ENCODE measurements around the gene AFAP1.

Gene AFAP1

GRCh38 chr4:7787067-7787466, 152.6 kb downstream of the AFAP1 start:
- DNase-seq (ENCODE audit: low read depth, low spot score), result no peak

DNA sequence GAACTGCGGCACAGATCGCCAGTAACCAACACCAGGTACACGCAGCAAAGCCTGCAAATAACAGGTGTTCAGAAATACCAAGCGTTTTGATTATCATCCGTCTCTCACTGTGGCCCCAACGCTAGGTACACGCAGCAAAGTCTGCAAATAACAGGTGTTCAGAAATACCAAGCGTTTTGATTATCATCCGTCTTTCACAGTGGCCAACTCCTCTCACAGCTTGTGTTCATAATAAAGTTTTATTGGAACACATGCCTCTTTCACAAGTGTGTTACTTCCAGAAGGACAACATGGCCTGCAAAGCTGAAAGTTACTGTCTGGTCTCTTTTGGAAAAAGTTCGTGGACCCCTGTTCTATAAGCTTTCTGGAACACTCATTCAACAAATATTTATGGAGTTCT, 153.1 kb downstream of the AFAP1 start:
- no peak for DNase-seq (ENCODE audit: low read depth, low spot score)

DNA sequence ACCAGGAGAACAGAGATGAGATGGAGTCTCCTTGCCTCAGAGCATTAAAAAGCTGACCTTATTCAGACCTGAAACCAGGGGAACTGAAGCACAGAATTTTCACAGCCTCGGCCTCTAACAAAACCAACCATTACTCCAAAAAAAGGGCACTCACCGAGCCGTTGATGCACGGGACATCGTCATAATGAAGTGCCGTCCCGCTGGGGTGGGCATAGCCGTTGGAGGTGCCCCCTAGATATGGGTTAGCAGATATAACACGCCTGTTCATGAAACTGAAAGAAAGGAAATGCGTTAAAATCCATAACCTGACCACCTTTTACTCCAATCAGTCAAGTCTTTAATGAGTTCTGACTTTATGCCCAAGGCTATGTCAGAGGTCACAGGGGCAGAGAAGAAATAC, 153.6 kb downstream of the AFAP1 start:
- DNase-seq (ENCODE audit: low read depth, low spot score), result no peak

DNA sequence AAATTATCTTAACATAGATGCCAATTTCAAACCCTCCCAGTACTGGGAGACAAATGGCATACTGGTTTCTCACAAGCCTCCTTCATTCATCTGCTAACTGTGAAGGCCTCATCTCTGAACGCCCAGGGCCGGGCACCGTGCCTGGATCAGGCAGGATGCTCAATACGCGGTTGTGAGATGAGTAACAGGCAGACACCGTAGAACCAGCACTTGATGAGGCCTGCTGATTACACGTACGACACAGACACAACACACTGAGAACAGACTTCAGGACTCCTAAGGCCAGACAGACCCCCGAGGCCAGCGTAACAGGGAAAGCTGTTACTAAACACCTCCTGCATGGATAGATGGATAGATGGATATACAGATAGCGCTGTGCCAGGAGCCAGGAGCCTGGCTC, 154.6 kb downstream of the AFAP1 start:
- no peak for DNase-seq (ENCODE audit: low read depth, low spot score)

- DNase-seq (ENCODE audit: low read depth, low spot score), result no peak
Measured at GRCh38 chr4:7784131-7784870, 155.4 kb downstream of the AFAP1 start.

DNA sequence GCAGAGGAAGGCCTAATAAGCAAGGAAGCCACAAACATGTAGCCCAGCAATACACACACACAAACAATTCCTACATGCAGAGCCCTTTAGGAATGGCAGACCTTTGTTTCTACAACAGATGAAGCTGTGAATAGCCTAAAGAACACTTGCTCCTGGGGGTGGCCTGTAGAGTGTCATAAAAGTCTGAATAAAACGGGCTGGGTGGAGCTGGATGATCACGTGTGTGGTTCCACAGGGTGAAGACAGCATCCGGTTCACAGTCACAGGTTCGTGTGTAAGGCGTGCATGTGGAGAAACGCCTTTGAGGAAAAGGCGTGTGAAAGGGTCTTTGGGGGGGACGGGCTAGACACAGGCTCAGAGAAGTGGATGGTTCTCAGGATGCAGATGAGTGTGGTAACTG, 156.1 kb downstream of the AFAP1 start:
- no peak for DNase-seq (ENCODE audit: low read depth, low spot score)

DNA sequence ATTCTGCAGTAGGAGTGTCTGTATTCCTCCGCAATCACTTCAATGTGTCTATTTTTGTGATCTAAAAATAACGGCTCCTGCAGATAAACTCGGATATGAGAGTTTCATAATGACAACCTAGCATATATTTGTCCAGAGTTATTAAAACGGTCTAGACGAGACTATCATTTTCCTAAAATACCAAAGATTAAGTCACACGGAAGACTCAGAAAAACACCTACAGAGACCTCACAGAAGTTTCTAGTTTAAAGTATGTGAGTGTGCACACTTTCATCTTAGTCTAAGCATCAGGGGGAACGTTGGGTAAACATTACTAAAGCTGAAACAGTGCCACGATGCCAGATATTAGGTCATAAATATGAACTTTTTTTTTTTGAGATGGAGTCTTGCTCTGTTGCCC, 156.9 kb downstream of the AFAP1 start:
- DNase-seq (ENCODE audit: low read depth, low spot score), result no peak

GRCh38 chr4:7781993-7782392, 157.7 kb downstream of the AFAP1 start:
- no peak for DNase-seq (ENCODE audit: low read depth, low spot score)

GRCh38 chr4:7781366-7781765, 158.3 kb downstream of the AFAP1 start:
- DNase-seq (ENCODE audit: low read depth, low spot score), result no peak

- DNase-seq (ENCODE audit: low read depth, low spot score), result no peak
Measured at GRCh38 chr4:7780751-7781348, 158.8 kb downstream of the AFAP1 start.

GRCh38 chr4:7779432-7779768, 160.3 kb downstream of the AFAP1 start:
- DNase-seq (ENCODE audit: low read depth, low spot score), result no peak

GRCh38 chr4:7778510-7779431, 160.9 kb downstream of the AFAP1 start:
- DNase-seq (ENCODE audit: low read depth, low spot score), result no peak

DNA sequence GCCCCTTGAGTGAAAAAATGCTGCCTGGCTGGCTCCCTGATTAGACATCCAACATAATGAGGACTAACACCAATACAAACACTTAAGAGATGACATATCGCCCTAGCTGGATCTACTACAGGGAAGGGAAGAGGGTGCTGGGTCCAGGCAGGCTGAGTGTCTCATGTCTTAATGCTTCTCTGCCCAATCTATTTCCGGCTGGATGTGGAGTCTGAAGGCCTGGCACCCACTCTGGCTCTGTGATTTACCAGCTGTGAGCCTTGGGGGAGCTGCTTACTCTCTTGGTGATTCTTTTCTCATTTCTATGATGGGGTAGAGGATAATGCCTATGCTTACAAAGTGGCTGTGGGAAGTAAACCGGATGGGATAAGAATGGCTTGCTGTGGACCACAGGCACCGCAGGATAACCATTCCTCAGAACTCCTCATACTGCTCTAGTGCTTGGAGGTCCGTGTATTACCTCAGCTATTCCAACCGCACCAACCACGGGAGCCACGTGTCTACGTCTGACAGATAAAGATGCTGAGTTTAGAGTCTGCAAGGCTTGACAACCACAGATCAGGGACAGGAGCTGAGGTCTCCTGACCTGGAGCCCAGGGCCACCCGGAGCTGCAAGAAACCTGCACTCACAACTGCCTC, 161.7 kb downstream of the AFAP1 start:
- no peak for DNase-seq (ENCODE audit: low read depth, low spot score)

DNA sequence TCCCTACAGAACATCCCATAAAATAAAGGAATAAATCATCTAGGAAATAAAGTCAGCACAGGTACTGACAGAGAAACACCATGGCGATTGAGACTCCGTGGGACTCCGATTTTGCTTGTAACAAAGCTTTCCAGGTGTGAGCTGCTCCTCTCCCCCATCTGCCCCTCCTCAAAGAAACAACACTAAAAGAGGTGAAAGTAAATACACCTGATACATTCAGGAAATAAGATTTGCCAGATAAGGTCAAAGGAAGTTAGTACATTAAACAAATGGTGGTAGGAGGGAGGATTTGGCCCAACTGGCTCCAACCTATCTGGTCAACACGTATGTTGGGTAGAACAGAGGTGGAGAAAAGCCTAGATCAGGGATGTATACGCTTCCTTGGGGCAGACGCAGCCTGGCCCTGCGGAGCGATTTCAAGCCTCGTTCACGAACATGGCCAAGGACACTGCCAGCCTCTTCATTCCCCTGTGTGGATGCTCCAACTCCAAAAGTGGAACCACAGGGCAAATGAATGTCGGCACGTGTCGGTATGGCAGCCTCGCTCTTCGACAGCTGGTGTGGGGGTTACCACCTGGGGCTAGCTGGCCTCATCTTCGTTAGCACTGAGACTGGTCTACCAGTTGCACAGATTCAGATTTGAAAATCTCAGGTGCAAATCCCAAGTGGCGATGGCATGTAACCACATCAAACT, 162.5 kb downstream of the AFAP1 start:
- no peak for DNase-seq (ENCODE audit: low read depth, low spot score)

GRCh38 chr4:7775396-7775795, 164.3 kb downstream of the AFAP1 start:
- no peak for DNase-seq (ENCODE audit: low read depth, low spot score)

DNA sequence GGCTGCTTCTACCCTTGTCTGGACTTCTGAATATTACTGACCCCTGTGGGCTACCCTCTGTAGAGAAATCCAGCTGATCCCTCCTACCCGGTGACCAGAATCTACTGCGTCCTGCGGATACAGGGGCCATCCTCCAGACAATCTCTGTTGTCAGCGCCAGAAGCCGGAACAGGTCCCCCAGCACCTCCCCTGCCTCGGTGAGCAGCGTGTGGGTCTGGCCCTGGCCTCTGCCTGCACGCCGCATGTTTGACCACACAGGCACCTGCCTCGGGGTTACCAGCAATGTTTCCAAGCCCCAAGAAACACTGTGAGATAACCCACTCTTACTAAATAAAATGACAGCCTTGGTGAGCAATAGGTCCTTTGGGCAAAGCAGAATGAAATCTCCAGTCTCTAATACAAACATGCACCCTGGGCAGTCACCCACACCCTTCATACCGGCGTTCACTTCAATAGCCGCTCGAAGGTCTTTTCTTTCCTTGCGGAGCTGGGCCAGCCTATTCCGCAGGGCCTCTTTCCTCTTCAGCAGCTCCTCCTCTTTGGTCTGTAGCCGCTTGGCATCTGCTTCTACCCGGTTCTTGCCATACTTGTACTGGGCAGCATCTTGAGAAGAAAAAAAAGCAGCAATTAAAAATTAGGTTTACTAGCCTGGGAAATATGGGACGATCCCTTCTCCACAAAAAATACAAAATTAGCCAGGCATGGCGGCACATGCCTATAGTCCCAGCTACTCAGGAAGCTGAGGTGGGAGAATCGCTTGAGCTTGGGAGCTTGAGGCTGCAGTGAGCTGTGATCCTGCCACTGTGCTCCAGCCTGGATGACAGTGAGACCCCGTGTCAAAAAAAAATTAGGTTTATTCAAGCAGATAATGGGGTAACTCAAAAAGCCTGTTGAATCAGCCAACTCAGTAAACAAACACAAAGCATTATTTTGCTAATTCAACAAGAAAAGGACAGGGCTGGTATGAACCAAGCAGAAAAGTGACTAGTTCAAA, 165.1 kb downstream of the AFAP1 start:
- DNase-seq (ENCODE audit: low read depth, low spot score), result no peak

GRCh38 chr4:7773401-7774180, 166.1 kb downstream of the AFAP1 start:
- DNase-seq (ENCODE audit: low read depth, low spot score), result no peak

DNA sequence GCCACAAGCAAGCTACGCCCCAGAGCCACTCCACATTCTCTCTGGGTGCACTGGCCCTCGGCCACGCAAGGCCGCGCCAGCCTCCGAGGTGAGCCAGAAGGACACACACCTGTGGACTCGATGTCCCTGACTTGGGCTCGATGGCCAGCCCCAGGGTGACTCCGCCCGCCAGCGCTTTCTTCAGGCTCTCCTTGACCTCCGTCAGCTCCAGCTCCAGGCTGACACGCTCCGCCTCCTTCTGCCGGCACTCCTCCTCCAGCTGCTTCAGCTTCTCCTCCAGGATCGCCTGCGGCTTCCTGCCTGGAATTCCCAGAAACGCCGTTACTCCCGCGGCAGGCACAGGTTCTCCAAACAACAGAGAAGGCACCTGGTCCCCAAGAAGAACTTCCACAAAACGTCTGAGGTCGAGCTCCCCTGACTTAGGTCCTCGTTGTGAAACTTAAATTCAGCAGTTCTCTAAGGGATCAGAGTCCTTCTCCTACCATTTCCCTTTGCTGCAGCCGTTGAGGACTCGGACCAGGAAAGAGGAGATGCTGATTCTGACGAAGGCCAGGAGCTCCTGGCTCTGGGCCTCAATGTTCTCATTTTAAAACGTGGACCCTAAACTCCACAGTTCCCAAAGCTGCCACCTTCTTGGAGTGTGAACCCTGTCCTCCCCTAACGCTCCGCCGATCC, 166.8 kb downstream of the AFAP1 start:
- DNase-seq (ENCODE audit: low read depth, low spot score), result no peak
